NCI-H1436 treated with DMSO at 0.1 percent for 48 hours (cell line): ENCODE results near the gene ANKRD16.
"Not testable (repeated sequence)": the region's sequence is repeated elsewhere in the genome, so short reads cannot be mapped to it uniquely, and the experiment has no call there.

Experiments used
- DNase-seq: peaks from one replicate; lab custom pipeline; 2025; lab: John Stamatoyannopoulos, UW

Gene ANKRD16

DNA sequence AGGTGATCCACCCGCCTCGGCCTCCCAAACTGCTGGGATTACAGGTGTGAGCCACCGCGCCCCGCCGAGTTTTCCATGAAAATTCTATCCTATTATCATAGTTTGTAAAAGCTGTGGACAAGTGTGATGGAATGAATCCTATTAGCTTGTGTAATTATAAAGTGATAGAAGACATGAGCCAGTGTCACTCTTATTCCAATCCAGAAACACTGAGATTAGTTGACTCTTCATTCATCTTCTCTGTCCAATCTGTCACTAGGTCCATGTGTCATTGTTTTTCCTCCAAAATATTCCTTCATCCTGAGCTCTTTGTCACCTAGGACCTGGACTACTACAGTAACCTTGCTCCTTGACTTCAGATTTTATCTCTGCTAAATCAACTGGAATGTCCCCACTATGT lies 13.9 kb upstream of the ANKRD16 start:
- no peak for DNase-seq

- no peak for DNase-seq
Observed at GRCh38 chr10:5902511-5903274, 13.0 kb upstream of the ANKRD16 start.

GRCh38 chr10:5900247-5900646 lies 10.6 kb upstream of the ANKRD16 start:
- DNase-seq, result no peak

DNA sequence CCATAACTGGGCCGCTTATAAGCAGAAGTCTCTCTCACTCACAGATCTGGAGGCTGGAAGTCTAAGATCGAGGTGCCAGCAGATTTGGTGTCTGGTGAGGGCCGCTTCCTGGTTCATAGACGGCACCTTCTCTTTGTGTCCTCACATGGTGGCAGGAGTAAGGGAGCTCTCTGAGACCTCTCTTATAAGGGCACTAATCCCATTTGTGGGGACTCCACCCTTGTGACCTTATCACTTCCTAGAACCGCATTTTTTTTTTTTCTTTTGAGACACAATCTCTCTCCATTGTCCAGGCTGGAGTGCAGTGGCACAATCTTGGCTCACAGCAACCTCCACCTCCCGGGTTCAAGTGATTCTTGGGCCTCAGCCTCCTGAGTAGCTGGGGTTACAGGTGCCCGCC lies 8.5 kb upstream of the ANKRD16 start:
- DNase-seq, result no peak

GRCh38 chr10:5897504-5897903 lies 7.8 kb upstream of the ANKRD16 start:
- DNase-seq, result no peak

DNA sequence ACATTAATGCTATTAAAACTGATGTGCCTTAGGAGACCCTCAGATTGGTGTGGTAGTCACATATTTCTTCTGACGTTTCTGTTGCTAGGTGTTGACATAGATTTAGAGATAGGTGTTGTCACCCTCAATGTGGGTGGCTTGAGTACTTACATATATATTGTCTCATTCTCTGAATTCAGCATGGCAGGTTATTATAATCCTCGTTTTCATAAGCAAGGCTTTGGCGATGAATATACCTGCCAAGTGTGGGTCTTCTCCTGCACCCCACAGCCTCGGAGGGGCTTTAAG lies 7.3 kb upstream of the ANKRD16 start:
- DNase-seq, result no peak

DNA sequence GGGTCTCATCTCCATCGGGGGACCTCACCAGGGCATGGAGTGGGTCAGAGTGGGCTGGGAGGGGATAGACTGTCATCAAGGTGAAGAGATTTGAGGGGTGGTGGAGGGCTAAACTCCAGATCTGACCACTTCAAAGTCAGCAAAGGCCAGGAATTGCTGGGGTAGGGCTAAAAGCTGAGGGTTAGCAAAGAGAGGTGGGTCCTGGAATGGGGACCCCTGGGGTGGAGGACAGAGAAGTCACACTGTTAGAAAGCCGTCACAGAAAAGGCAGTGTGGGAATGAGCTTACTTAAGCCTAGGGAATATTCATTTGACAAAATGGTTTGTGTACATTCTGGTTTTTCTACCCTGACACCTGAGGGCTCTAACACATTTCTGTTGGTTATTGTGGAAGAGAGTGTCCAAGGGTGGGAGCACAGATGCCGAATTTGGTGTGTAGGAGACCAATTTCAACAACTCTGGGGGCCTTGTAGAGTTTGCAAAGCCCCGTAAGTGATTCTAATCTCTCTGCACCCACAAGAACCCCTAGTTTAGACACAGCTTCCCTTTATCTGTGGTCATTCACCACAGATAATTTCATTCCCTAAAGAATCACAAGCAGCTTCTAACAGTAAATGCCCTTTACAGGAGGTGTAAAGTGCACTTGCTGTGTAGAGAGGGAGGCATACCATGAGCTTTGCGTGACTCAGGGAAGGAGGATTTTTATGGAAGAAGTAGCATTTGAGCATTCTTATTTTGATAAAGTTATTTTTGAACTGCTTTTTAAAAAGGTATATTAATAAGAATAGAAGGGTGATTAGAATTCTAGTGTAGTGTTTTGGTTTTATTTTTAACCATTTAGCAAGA lies 6.7 kb upstream of the ANKRD16 start:
- no peak for DNase-seq

DNA sequence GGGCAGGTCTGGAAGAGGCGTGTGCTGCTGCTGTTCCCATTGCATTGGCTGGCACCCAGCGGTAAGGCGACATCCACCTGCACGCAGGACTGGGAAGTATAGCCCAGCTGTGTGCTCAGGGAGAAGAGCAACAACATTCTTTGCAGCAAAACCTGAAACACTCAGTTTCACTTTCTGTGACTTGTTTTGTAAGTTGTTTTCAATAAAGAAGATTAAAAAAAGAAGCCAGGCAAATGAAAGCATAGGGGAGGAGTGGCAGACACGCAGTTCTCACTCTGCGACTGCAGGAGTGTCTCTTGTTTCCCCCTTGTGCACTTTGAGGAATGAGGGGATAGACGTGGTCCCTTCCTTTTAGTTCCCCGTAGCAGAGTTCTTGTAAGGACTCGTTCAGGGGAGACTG lies 6.1 kb upstream of the ANKRD16 start:
- DNase-seq, result no peak

- no peak for DNase-seq
Observed at GRCh38 chr10:5895365-5895764, 5.7 kb upstream of the ANKRD16 start.

DNA sequence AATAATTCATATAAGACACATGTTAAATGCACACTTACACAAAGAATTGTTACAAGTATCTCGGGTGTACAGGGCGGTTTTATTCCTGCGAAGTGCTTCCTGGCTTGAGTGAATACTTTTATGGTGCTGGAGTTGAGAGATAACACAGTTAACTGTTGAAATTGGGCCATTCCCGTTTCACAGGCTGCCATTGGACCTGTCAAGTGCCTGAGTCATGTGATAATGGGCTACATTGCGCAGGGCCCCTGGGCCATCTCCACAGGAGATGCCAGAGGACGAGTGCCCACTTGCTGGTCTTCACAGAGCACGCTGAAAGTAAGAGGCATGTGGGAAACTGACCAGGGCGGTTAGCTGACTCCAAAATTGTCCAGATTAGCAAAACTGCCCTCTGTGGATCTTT lies 5.2 kb upstream of the ANKRD16 start:
- DNase-seq, result no peak

DNA sequence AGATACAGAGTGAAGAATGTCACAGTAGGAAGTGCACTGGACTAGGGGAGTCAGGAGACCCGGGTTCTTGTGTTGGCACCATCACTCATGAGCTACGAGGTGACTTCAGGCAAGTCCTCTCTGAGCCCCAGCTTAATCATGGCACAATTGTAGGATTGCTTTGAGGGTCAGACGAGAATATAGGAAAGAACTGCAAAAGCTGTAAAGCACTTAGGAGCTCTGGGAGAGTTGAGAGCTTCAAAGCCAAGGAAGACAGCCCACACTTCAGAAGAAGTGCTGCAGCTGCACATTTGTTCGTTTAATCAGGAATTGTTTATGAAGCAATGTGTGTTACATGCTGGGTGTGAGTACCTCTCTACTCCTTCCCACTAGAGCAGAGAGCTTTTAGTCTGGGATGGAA lies 4.7 kb upstream of the ANKRD16 start:
- no peak for DNase-seq

DNA sequence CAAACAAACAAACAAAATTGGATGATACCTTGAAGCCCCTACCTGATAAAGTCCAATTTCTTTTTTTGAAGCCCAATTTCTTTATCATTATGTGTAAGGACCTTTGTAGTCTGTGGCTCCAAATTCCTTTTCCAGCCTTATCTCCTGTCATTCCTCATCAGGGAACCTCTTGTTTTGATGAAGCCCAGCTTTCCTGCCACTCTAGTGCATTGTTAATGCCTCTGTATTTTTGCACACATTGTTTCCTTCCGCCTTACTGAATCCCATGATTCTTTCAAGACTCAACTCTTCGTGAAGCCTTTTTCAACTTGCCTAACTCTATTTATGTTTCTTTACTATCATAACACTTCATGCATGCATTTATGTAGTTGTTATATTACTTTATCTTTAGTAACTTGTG lies 3.6 kb upstream of the ANKRD16 start:
- DNase-seq, result no peak

DNA sequence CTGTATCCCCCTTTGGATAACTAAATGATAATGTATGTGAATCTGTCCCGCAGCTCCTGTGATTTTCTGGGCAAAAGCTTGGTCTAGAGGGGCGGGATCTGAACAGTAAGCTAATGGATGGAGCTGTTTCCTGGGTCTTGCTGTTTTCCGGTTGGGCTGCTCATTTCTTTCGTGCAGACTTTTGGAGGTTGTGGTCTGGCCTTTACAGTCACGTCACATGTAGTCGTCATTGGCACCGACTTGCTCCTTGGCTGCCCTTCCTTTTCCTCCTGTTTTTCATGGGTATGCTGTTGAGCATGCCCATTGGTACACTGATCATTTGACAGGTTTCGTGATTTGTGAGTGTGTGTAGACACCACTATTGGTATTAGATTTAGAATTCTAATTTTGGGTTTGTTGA lies 2.3 kb upstream of the ANKRD16 start:
- no peak for DNase-seq

DNA sequence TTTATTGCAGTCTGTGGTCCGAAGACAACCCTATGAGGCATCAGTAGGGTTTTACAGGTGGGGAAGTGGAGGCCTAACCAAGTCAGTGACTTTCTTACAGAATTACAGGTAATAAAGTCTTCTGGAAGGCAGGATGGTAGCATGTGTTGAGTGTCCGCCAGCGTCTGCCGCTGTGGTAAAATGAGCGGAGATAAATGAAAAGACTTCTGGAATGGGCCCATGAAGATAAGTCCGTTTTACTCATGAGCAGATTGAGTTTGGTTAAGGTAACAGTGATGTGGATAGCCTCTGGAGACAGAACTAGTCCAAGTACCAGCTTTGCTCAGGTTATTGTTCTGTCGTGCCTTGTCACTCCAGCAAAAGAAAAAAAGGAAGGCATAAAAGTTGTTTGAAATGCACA lies 1.3 kb upstream of the ANKRD16 start:
- DNase-seq, result no peak

GRCh38 chr10:5890452-5890915 lies 791 bp upstream of the ANKRD16 start:
- DNase-seq, result no peak

DNA sequence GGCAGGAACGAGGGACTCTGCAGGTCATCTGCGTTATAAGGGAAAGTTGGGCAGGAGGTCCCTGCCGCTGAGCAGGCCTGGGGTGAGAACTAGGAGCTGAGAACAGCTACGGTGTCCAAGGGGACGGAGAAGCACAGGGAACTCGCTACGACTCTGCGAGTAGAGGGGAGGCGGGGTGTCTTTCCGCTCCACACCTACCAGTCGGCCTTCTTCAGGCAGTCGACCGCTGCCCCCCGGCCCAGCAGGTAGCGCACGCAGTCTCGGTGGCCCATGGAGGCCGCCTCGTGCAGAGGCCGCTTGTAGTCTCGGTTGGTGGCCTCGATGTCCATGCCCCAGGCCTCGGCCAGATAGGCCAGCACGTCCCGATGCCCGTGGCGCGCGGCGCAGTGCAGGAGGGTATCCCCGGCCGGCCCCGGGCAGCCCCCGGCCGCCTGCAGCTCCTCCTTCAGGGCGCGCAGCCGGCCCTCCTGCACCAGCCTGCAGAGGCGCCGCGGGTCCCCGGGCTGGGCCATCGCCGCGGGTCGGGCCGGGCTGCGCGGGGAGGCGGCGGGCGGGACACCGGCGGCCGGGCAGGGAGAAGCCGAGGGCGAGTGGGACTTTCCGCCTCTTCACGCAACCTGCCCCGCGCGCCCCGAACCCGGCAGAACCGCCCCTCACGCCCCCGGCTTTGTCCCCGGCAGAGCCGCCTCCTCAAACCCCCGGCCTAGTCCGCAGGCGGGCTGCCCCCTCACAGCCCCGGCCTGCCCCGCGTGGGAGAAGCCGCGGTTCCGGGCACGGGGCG lies 660 bp downstream of the ANKRD16 start:
- DNase-seq, result no peak

DNA sequence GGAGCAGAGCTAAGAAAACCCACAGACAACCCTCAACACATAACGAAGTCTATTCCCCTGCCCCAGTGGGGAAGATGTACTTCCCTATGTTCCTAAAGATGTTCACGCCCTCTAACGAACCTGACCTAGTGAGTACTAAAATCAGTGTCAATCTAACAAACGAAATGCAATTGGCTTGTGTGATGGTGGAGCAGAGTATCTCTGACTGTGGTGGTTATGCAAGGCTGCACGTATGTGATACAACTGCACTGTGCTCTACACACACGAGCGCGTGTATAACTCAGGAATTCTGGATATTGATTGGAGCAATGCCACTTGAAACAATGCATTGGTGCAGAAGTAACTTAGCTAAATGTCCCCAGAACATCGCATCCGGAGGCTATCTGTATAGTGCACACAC lies 1.3 kb downstream of the ANKRD16 start:
- DNase-seq, result no peak

DNA sequence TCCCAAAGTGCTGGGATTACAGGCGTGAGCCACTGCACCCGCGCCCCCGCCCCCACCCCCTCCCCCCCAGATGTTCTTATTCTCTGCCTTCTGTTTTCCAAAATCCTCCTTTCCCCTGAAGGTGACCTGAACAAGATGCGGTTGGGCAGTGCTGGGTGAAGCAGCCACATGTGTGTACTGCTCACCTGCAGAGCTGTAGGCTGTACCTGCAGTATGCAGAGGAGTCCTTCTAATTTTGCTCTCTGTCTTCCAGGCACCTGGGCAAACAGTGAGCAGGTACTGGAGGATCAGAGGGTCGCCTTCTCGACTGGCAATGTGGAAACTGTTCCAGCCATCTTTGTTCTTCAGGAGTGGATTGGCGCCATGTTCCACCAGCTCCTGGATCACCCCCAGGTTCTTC lies 2.1 kb downstream of the ANKRD16 start:
- DNase-seq, result no peak

DNA sequence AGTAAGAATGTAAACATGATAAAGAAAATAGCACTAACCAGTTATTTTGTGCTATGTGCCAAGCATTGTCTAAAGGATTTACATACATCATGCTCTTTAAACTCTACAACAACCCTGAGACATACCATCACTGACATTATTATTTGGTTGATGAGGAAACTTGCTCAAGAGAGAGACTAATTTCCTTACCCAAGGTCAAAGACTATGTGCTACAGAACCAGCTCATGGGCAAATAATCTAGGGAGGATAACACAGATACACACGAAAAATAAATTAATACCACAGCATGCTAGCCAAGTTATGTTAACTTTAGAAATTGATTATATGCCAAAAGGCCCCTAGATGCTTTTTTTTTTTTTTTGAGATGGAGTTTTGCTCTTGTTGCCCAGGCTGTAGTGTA lies 2.7 kb downstream of the ANKRD16 start:
- DNase-seq, result no peak

DNA sequence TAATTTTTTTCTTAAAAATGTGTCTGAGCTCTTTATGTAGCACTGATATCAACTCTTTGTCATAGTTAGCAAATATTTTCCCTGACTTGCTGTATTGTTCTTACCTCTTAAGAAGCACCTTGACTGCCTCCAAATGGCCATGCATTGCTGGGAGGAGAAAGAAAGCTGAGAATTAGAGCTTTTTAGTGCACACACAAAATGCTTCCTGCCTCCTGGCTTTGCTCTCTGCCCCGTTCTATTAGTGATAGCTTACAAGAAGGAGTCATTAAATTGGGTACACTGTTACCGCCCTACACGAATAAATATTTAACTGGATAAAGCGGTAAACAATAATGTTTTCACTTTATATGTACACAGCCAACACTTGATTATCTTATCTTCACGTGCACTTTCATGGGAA lies 4.1 kb downstream of the ANKRD16 start:
- no peak for DNase-seq

DNA sequence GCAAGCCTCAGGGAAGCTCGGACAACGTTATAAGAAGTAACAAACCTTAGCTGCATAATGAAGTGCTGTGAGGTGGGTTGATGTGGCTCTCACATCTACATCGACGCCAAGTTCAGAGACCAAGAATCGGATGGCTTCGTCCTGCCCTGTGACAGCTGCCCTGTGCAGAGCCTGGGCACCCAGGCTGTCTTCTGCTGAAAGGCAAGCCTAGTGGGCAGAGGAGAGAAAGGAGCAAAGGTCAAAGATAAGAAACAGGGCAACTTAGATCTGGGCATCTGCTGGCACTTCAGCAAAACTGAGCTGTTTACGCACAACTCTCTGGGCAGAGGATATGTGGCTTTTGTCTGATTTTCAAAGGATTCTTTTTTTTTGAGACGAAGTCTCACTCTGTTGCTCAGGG lies 6.7 kb downstream of the ANKRD16 start:
- no peak for DNase-seq

- DNase-seq, result not testable (repeated sequence)
Observed at GRCh38 chr10:5877041-5877440, 12.7 kb downstream of the ANKRD16 start.
